ENCODE data around the gene TP73.
"Not testable (repeated sequence)": the region's sequence is repeated elsewhere in the genome, so short reads cannot be mapped to it uniquely, and the experiment has no call there.

TP73 gene

GRCh38 chr1:3746830-3747521, 94.7 kb downstream of the TP73 start:
- peak; percentile 82 for DNase-seq

- DNase-seq, result no peak
Observed at GRCh38 chr1:3747522-3747848, 95.2 kb downstream of the TP73 start.

GRCh38 chr1:3747903-3748302, 95.6 kb downstream of the TP73 start:
- DNase-seq, result no peak

GRCh38 chr1:3748316-3748900, 96.1 kb downstream of the TP73 start:
- not testable (repeated sequence) for DNase-seq

- DNase-seq, result no peak
Observed at GRCh38 chr1:3749512-3749911, 97.2 kb downstream of the TP73 start.

- no peak for DNase-seq
Observed at GRCh38 chr1:3750741-3751140, 98.4 kb downstream of the TP73 start.

- no peak for DNase-seq
Observed at GRCh38 chr1:3752400-3752945, 100.2 kb downstream of the TP73 start, which contains the start of gene CCDC27. TSS of gene CCDC27 (plus strand) at chr1:3752450. CDS start at chr1:3752482, 32 bp downstream.

GRCh38 chr1:3753656-3754454, 101.5 kb downstream of the TP73 start:
- no peak for DNase-seq

GRCh38 chr1:3756394-3756793, 104.1 kb downstream of the TP73 start:
- no peak for DNase-seq

GRCh38 chr1:3759164-3759563, 106.8 kb downstream of the TP73 start:
- DNase-seq, result no peak

- DNase-seq, result no peak
Observed at GRCh38 chr1:3759796-3760195, 107.5 kb downstream of the TP73 start.

- DNase-seq, result no peak
Observed at GRCh38 chr1:3761296-3762010, 109.1 kb downstream of the TP73 start.

GRCh38 chr1:3762151-3762872, 110.0 kb downstream of the TP73 start:
- no peak for DNase-seq

- DNase-seq, result no peak
Observed at GRCh38 chr1:3762873-3763228, 110.5 kb downstream of the TP73 start.

- DNase-seq, result peak; percentile 40
Observed at GRCh38 chr1:3763351-3764125, 111.2 kb downstream of the TP73 start.

- no peak for DNase-seq
Observed at GRCh38 chr1:3767328-3767925, 115.1 kb downstream of the TP73 start.

- no peak for DNase-seq
Observed at GRCh38 chr1:3768811-3769390, 116.6 kb downstream of the TP73 start.

- no peak for DNase-seq
Observed at GRCh38 chr1:3770047-3770765, 117.9 kb downstream of the TP73 start.

GRCh38 chr1:3771108-3772026, 119.1 kb downstream of the TP73 start:
- no peak for DNase-seq

Data from NCI-H2227 treated with DMSO at 0.1 percent for 48 hours (cell line).